ENCODE results near the gene CCDC171.
"Not testable (repeated sequence)": the region's sequence is repeated elsewhere in the genome, so short reads cannot be mapped to it uniquely, and the experiment has no call there.

CCDC171 gene

DNA sequence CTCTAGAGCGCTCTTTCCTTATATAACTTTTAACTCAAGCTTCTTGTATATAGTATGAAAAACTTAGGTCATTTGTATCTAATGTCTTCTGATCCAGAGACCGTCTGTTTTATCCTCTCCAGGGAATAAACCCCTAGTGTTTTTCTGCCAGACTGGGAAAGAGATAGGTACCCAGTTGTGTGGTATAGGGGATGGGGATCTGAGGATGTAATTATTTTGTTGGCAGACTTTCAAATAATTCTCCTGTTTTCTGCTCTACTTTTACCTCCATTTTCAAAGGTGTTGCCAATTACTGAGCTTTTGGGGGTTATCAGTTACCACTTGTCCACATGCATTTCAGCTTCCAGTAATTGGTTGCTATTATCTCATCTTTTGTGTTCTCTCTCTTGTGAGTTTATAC is 17.9 kb downstream of the CCDC171 start:
- DNase-seq, result no peak

DNA sequence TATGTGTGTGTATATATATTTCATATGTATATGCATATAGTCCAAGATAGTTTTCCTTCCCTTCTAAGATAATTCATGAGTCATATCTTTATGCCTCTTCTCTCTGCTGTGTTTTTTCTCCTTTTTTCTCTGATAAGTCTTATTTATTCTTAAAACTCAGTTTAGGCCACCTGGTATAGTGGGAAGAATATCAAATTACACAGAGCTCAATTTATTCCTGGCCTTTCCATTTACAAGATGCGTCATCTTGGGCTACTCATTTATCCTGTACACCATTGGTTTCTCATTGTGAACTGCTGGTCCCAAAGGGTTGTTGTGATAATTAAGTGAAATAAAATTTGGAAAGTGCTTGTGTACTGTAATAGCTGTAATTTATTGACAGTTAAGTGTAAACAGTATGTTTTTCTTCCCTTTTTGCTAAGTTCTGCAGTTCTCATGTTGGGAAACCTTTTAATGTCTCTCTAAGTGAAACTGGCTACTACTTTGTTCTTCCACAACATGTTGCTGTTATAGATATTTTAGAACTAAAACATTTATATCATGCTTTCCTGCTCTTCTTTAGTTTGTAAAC is 19.4 kb downstream of the CCDC171 start:
- no peak for DNase-seq

DNA sequence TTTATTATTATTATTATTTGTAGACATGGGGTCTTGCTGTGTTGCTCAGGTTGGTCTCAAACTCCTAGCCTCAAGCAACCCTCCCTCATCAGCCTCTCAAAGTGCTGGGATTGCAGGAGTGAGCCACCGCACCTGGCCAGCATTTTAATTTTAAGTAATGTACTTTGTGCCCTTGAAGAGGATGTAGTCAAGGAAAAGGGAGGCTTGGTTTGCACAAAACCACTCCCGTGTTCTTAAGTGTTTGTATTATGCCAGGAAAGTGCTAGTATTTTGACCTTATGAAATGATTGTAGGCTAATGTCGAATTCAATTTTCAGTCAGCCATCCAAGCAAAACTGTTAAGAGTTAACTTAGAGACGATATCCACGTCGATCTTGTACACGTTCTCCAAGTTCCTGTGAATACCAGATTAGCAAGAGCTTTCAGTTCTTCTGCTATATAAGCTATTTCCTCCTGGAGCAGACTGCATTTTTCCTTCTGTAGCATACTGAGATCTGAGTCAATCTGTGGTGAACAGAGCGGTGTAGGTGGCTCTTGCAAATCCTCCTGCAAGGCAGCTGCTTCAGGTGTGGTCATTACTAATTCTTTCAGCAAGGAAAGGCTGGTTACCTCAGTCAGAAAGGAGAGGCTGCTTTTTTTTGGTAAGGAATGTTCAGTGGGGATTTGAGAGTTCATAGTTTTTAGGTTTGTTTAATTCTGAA is 23.7 kb downstream of the CCDC171 start:
- no peak for DNase-seq

DNA sequence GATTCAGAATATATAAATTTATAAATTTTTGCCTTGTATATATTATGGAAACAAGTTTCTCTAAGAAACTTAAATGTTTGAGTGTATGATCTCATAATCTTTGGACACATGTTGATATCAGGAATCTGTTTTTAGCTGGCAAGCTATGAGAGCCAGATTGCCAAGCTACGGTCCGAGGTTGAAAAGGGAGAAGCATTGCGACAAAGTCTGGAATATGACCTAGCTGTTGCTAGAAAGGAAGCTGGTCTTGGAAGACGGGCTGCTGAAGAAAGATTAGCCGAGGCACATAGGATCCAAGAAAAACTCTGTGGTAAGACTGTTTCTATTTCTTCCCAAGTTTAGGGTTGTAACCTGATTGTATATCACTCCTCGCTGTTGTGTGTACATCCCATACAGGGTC is 25.9 kb downstream of the CCDC171 start:
- DNase-seq, result no peak

DNA sequence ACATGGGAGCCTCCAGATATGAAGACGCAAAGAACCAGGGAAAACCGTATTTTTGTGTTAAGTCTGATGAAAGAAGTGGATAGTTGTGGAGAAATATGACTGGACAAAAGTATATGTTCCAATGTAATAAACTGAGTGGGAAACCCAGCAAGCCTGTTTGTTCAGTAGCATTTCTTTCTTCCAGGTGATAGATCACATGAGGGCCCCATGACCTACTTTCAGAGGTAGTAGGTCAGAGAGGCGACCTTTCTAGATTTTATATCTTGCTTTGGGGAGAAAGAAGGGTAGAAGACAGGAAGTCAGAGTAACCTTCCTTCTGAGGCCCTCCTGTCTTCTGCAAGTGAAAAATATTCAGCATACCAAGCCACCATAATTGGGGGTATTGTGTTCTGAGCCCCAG is 31.5 kb downstream of the CCDC171 start:
- DNase-seq, result no peak

DNA sequence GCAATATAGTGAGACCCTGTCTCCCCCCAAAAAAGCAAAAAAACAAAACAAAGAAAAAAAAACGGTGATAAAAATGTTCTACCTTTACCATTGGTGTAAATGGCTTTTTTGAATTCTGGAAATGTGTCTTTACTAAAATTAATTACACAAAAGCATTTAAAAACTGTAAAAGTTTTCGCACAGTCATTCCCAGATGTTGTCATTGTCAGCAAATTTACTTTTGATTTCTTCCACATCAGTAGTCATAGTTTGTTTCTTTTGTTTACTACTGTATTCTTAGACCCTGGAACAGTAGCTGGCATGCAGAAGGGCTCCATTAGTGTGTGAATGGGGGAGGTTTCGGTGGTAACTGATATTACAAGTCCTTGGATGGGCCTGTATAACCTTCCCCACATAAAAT is 39.5 kb downstream of the CCDC171 start:
- DNase-seq, result no peak

DNA sequence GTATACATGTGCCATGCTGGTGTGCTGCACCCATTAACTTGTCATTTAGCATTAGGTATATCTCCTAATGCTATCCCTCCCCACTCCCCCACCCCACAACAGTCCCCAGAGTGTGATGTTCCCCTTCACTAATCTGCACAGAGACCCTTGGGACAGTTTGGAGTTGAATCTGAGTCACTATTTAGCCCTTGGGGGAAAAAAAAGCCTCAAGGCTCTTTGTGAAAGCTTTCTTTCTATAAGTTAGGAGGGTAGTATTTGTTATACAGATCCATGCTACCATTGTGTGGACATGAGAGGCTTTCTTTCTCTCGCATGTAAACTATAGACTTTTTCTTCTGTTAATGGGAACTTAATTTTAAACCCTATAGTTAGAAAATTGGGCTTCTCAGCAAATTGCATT is 40.1 kb downstream of the CCDC171 start:
- not testable (repeated sequence) for DNase-seq

DNA sequence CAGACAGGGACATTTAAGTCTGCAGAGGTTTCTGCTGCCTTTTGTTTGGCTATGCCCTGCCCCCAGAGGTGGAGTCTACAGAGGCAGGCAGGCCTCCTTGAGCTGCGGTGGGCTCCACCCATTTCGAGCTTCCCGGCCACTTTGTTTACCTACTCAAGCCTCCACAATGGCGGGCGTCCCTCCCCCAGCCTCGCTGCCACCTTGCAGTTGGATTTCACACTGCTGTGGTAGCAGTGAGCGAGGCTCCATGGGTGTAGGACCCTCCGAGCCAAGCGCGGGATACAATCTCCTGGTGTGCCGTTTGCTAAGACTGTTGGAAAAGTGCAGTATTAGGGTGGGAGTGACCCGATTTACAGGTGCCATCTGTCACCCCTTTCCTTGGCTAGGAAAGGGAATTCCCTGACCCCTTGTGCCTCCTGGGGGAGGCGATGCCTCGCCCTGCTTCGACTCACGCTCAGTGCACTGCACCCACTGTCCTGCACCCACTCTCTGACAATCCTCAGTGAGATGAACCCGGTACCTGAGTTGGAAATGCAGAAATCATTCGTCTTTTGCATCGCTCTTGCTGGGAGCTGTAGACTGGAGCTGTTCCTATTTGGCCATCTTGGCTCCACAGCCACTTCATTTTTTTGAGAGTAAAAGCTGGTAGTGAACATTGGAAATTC is 48.0 kb downstream of the CCDC171 start:
- DNase-seq, result not testable (repeated sequence)

DNA sequence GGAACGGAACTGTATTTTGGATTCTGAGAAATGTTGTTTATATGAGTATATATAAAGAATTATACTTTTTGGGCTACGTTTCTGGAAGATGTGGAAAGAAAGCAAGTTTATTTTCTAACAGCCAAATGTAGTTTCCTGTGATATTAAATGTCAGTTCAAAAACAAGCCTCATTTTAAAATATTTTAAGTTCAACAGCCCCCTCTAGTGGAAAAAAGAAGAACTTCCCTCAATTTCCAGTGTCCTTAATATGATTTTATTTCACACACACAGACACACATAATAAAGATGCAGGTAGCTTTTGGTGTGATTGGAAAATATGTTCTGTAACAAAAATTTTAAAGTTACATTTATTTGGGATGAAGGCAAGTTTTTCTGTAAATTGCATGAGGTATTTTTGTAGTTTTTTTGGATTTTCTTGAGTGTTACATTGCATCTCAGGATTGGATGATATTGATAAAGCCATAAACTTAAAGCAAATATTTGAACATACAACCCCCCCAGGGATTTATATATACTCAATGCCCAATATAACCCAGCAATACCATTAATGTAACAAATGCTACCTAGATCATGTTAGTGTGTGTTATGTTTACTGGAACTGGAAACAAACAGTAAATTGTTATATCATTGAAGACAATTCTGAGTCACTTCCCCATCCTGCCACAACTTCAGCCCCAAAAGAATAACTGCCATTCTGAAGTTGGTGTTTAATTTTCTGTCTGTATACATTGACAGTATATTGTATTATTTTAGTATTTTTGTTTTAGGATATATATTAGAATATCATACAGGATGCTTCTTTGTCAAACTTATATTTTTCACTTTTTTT is 54.0 kb downstream of the CCDC171 start:
- no peak for DNase-seq

DNA sequence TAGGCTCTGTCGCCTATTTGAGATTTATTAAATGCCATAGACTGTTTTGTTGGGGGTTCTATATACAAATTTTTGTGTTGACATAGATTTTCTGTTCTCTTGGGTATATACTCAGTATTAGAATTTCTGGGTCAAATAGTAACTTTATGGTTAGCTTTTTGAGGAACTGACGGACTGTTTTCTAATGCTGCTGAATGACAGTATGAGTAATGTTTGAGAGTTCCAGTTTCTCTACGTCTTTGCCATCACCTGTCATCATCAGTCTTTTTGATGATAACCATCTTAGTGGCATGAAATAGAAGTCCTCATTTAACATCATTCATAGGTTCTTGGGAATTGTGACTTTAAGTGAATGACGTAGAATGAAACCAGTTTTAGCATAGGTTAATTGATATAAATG is 60.1 kb downstream of the CCDC171 start:
- no peak for DNase-seq

DNA sequence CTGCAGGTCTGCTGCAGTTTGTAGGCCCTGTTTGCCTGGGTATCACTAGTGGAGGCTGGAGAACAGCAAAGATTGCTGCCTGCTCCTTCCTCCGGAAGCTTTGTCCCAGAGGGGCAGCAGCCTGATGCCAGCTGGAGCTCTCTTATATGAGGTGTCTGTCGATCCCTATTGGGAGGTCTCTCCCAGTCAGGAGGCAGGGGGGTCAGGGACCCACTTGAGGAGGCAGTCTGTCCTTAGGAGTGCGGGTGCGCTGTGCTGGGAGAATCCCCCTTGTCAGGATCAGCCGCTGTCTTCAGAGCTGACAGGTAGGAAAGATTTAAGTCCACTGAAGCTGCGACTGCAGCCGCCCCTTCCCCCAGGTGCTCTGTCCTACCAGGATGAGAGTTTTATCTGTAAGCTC is 64.9 kb downstream of the CCDC171 start:
- DNase-seq, result no peak

DNA sequence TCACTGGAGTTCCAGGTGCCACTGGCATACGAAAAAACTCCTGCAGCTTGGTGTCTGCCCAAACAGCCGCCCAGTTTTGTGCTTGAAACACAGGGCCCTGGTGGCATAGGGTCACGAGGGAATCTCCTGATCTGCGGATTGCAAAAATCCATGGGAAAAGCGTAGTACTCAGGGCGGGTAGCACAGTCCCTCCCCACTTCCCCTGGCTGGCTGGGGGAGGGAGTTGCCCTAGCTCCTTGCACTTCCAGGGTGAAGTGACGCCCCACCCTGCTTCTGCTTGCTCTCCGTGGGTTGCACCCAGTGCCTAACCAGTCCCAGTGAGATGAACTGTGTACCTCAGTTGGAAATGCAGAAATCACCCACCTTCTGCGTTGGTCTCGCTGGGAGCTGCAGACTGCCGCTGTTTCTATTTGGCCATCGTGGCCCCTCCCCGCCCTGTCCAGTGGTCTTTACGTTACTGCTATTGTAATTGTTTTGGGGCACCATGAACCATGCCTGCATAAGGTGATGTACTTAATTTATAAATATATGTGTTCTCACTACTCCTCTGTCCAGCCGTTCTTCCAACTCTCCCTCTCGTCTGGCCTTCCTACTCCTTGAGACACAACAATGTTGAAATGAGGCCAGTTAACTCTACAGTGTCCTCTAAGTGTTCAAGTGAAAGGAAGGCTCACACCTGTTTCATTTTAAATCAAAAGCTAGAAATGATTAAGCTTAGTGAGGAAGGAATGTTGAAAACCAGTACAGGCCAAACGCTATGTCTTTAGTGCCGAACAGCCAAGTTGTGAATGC is 65.9 kb downstream of the CCDC171 start:
- no peak for DNase-seq

DNA sequence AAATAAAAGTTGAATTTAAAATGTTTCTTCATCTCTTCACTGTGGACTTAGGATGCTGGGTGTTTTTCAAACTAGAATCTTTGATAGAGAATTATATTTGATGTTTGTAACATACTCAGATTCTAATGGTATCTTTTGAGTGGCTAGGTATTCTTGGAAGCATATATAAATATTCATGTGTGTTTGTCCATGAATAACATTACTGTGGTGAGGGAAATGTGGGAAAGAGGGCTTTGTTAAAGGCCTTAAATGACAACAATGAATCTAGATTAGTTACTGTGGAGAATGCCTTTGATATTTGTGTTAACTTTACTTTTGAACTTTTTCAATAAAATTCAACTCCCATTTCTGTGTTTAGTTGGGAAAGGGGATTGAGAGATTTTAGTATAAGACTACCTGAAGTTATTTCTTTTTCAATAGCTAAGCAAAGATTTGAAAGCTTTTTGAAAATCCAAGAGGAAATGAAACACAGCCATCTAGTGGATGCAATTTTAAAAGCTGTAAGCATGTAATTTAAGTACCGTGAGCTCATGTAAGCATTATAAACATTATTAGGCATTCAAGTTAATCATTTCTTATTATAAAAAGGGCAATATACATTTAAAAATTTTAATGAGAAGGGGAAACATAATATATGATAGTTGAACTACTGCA is 69.6 kb downstream of the CCDC171 start:
- DNase-seq, result no peak

DNA sequence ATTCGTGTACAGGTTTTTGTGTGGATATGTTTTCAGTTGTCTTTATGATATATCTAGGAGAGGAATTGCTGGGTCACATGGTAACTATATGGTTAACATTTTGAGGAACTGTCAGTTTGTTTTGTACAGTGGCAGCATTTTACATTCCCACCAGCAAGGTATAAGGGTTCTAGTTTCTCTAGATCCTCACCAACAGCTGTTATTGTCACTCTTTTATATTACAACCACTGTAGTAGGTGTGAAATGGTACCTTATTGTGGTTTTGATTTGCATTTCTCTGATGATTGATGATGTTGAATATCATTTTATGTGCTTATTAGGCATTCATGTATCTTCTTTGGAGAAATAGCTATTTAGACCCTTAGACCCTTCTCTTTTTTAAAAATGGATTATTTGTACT is 82.9 kb downstream of the CCDC171 start:
- no peak for DNase-seq

DNA sequence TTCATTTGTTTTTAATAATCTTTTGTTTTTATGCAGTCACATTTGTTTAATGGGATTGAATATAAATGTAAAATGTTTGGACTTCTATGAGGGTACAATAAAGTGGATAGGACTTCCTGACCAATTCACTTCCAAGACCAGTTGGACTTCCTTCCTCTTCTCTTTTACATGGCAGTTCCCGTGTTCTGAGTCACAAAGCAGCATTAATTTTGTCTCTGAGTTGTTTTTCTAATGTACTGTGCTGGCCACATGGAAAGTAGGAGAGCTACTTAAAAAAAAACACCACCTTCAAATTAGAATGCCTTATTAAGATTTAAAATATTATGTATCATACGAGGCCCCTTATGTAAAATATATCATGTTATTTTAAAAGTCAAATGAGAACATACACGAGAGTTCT is 87.3 kb downstream of the CCDC171 start:
- no peak for DNase-seq

DNA sequence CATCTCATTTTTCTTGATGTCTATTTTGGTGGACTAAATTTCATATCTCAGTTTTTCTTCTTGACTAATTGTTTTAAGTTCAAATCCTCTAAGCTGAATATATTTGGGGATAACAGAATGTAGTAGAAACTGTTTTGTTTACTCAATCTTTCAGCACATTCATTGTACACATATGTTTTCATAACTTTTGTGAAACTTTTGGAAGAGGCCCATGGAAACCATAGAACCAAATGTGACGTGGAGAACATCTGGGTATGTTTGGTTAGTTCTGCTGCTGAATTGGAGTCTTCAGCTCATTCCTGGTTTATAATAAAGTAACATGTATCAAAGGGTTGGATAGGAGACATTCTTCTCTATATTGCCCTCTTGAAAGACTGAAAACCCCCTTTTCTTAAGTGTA is 88.4 kb downstream of the CCDC171 start:
- DNase-seq, result no peak

DNA sequence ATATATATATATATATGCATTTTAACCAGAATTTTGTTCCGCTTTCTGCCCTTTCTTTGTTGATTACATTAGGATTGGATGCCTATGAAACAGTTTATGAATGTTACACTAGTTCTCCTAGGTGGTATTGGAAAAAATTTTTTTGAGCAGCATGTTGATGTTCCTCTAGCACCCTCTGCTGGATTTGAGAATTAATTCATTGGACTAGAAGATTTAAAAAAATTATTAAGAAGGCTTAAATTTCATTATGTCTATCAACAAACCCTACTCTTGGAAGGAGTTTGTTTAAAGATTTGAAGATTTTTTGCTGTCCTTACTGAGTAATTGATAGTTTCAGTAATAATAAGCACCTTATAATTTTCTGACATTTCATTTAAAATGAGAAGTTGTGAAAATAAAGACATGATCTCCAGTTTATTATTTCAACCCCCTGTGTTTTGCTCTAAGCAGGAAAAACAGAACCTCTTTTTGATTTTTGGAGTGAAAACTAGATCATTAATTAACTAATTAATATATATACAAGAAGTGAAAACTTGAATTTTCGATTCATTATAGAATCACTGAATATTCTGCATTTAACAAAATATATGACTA is 89.6 kb downstream of the CCDC171 start:
- no peak for DNase-seq

DNA sequence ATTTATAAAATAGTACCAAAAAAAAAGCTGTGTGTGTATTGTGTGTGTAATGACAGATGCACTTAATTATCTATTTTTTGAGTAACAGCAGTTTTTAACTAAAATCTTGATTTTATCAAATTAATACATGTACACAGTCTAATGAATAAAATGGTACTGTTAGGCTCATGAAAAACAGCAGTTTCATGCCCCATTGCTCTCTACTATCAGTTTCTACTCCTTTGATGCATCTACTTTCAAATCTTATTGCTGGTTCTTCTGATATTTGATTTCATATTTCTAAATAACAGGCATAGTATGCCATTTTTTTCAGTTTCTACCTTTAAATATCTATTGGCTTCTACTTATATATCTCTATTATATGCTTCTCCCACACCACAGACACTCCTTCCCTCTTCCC is 117.4 kb downstream of the CCDC171 start:
- DNase-seq, result no peak

DNA sequence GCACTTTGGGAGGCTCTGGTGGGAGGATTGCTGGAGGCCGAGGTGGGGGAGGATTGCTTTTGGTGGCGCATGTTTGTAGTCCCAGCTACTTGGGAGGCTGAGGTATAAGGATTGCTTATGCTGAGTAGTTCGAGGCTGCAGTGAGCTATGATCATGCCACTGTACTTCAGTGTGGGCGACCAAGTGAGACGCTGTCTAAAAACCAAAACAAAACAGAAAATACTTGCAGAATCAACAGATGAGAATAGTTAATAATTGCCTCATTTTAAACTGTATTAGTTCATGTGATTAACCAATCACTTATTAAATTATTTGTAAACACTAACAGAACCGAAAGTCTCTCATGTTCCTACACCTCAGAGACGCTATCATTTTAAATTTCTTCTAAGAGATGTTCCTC is 118.1 kb downstream of the CCDC171 start:
- DNase-seq, result no peak

DNA sequence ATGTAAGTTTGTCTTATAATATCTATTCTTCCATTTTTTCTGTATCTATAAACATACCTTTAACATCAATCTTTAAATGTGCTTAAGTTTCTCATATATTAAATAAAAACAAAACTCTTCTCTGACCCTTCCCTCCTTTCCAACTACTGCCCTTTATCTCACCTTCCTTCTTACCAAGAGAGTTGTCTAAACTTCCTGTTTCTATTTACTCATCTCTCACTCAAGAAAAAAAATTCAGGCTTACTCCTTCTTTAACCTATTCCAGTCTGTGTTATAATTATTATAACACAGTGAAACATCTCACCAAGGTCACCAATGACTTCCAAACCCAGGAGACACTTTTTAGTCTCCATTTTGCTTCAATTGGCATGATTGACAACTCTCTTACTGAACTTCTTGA is 140.9 kb downstream of the CCDC171 start:
- DNase-seq, result no peak

DNA sequence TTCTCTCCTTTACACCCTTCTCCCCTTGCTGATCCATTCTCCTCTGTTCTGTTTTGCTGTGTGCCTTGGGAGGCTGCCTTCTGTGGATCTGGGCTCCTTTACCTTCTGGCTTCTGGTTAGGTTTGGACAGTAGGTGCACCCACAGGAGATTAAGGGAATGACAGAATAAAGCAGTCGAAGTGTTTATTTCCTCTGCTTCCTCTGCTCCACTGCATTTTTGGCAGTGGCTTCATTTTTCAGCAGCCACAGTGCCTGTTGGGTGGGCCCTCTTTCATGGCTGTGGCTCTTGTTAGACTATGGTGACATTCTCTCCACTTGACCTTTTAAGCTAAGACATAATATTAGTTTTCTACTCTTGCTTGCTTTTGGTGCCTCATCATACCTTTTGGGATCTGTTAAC is 144.1 kb downstream of the CCDC171 start:
- no peak for DNase-seq

DNA sequence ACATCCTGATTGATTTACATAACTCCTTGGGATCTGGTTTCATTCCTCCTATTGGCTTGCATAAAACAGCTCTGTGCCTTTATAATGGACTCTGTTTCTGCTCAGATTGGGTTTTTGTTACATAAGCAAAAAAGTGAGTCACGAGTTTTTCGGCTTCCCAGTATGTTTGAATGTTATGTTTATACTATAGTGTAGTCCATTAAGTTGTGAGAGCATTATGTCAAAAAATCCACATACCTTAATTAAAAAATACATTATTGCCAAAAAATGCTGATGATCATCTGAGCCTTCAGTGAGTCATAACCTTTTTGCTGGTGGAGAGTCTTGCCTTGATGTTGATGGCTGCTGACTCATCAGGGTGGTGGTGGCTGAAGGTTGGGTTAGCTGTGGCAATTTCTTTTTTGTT is 144.6 kb downstream of the CCDC171 start:
- DNase-seq, result no peak

Measured in GF-D8 (cell line).